ENCODE data around the gene SEC61A1. TPM values are rescaled to one million over a fixed set of nuclear protein-coding genes. Genes with fewer than 3 reads are reported as not detected.
A peak's percentile ranks its signal among the peaks of the same experiment; 100 is the strongest.

SEC61A1 gene
- total and polyA plus RNA-seq, 4 experiments from 2014 or later = 156 to 212 (median 192) TPM

- H3K36me3 ChIP-seq (ENCODE audit: insufficient read depth, low read length) = peaks cover 7% of the 10 kb centered on the region
- Mint-ChIP-seq H3K9me3 (no peaks in the 10 kb centered on the region), H3K36me3 (peaks cover 34 to 41% of the 10 kb centered on the region in 2 donors), H3K27me3 (no peaks in the 10 kb centered on the region), H3K27ac (peak overlapping the region in 3 of 7 donors; percentile 52 to 81 (median 72)), H3K4me3 (peak overlapping the region; percentile 57 to 82 (median 75)), H3K4me1 (peaks cover 2 to 27% (median 6%) of the 10 kb centered on the region in 4 donors)
- H3K4me1 ChIP-seq (ENCODE audit: insufficient read depth, low read length) = peaks cover 20% of the 10 kb centered on the region
- H3K27me3 ChIP-seq (ENCODE audit: insufficient read depth, low read length) = no peaks in the 10 kb centered on the region
- peak overlapping the region in 1 of 2 donors; percentile 39 for H3K4me3 ChIP-seq (ENCODE audit: low read length in 2 of 2)
- no peaks in the 10 kb centered on the region for H3K9me3 ChIP-seq (ENCODE audit: control insufficient read depth in 1 of 2, low read length in 2 of 2)
- peak; percentile 26 to 58 (median 33) for DNase-seq
- CTCF ChIA-PET (ENCODE audit: partially characterized antibody) = interaction anchor here (0.9 to 3.1 kb wide), 4 partner anchors 9 to 57 kb away, joined by 3 to 15 read pairs (median 8); no protein-coding TSS in a partner anchor
- no peak overlapping the region for H3K27ac ChIP-seq (ENCODE audit: low read depth, low read length)
- intact Hi-C loops (cut with micrococcal nuclease) = loop anchor here (1.0 to 5.0 kb wide), 3 partner anchors 46 to 532 kb away; partner anchors contain the start of gene RUVBL1
- POLR2A ChIA-PET (ENCODE audit: partially characterized antibody) = interaction anchor here (1.6 kb wide), 1 partner anchor 25 kb away, joined by 8 read pairs; the partner anchor contains the start of gene SEC61A1
Observed at GRCh38 chr3:128076483-128077201, 24.4 kb downstream of the SEC61A1 start.

DNA sequence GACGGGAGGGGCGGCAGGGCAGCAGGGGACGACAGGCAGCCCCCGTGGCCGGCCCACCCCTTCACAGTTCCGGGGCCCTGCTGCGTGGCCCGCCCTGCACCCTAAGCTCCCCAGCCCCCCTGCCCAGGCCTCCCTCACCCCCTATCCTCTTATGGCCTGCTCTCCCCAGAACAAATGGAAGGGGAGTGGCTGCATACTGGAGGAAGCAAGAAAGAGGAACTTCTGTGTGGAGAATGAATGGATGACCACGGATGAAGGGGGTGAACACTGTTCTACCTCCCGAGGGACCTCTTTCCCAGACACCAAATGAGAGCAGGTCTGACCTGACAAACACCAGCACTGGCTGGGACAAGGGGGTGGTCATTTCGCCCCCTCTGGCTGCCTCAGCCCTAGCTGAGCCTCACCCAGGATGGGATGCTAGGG, 25.0 kb downstream of the SEC61A1 start:
- Mint-ChIP-seq H3K4me3 (peak overlapping the region in 5 of 8 donors; percentile 25 to 55 (median 40)), H3K36me3 (peaks cover 39 to 44% of the 10 kb centered on the region in 2 donors), H3K27me3 (no peaks in the 10 kb centered on the region), H3K27ac (peak overlapping the region in 2 of 7 donors; percentile 35 to 74), H3K9me3 (no peaks in the 10 kb centered on the region), H3K4me1 (peaks cover 2 to 27% (median 6%) of the 10 kb centered on the region in 4 donors)
- Histone ChIP-seq H3K27me3 (ENCODE audit: insufficient read depth, low read length) (no peaks in the 10 kb centered on the region), H3K27ac (ENCODE audit: low read depth, low read length) (no peak overlapping the region), H3K36me3 (ENCODE audit: insufficient read depth, low read length) (peaks cover 9% of the 10 kb centered on the region), H3K4me3 (ENCODE audit: low read length in 2 of 2) (no peak overlapping the region), H3K9me3 (ENCODE audit: control insufficient read depth in 1 of 2, low read length in 2 of 2) (no peaks in the 10 kb centered on the region), H3K4me1 (ENCODE audit: insufficient read depth, low read length) (peaks cover 20% of the 10 kb centered on the region)
- DNase-seq = no peak
- intact Hi-C loops (cut with micrococcal nuclease) = loop anchor here (5.0 kb wide), 1 partner anchor 45 kb away; the partner anchor contains the start of gene RUVBL1
- CTCF ChIA-PET (ENCODE audit: partially characterized antibody) = interaction anchor here (1.9 to 3.1 kb wide), 2 partner anchors 12 to 56 kb away, joined by 6 to 15 read pairs; no protein-coding TSS in a partner anchor
- POLR2A ChIA-PET (ENCODE audit: partially characterized antibody) = no interaction called here

DNA sequence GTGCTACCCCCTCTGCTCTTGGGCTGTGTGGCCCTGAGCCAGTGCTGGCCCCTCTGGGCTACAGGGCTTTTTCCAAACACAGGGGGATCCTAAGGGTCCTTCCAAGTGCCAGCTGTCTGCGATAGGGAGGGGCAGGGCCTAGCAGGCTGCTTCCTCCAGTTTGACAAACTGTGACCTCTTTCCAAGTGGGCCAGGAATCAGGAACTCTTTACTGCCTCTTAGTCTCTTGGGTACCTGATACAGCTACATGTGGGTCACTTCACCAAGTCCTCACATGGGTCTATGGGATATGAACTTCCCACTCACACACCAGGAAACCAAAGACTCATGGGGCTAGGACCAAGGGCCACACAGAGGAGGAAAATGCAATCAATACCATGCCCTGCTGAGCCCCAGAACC, 25.4 kb downstream of the SEC61A1 start:
- no peak for DNase-seq
- Histone ChIP-seq H3K4me3 (ENCODE audit: low read length in 2 of 2) (no peak overlapping the region), H3K9me3 (ENCODE audit: control insufficient read depth in 1 of 2, low read length in 2 of 2) (no peaks in the 10 kb centered on the region), H3K36me3 (ENCODE audit: insufficient read depth, low read length) (peaks cover 12% of the 10 kb centered on the region), H3K4me1 (ENCODE audit: insufficient read depth, low read length) (peaks cover 20% of the 10 kb centered on the region), H3K27ac (ENCODE audit: low read depth, low read length) (no peak overlapping the region), H3K27me3 (ENCODE audit: insufficient read depth, low read length) (no peaks in the 10 kb centered on the region)
- ChIA-PET CTCF (ENCODE audit: partially characterized antibody) (interaction anchor here (3.1 kb wide), 1 partner anchor 56 kb away, joined by 15 read pairs; no protein-coding TSS in a partner anchor), POLR2A (ENCODE audit: partially characterized antibody) (no interaction called here)
- Mint-ChIP-seq H3K9me3 (no peaks in the 10 kb centered on the region), H3K36me3 (peaks cover 44 to 48% of the 10 kb centered on the region in 2 donors), H3K27me3 (no peaks in the 10 kb centered on the region), H3K4me1 (peaks cover 2 to 27% (median 6%) of the 10 kb centered on the region in 4 donors), H3K27ac (peak overlapping the region in 4 of 7 donors; percentile 41 to 74 (median 60)), H3K4me3 (peak overlapping the region in 6 of 8 donors; percentile 25 to 55 (median 44))
- intact Hi-C loops (cut with micrococcal nuclease) = loop anchor here (5.0 kb wide), 1 partner anchor 45 kb away; the partner anchor contains the start of gene RUVBL1

- Mint-ChIP-seq H3K9me3 (no peaks in the 10 kb centered on the region), H3K36me3 (peaks cover 50 to 53% of the 10 kb centered on the region in 2 donors), H3K27ac (peak overlapping the region in 3 of 7 donors; percentile 35 to 74 (median 58)), H3K27me3 (no peaks in the 10 kb centered on the region), H3K4me3 (peak overlapping the region in 3 of 8 donors; percentile 18 to 46 (median 23)), H3K4me1 (peaks cover 2 to 27% (median 6%) of the 10 kb centered on the region in 4 donors)
- Histone ChIP-seq H3K36me3 (ENCODE audit: insufficient read depth, low read length) (peaks cover 16% of the 10 kb centered on the region), H3K4me1 (ENCODE audit: insufficient read depth, low read length) (peaks cover 20% of the 10 kb centered on the region), H3K4me3 (ENCODE audit: low read length in 2 of 2) (no peak overlapping the region), H3K27me3 (ENCODE audit: insufficient read depth, low read length) (no peaks in the 10 kb centered on the region), H3K27ac (ENCODE audit: low read depth, low read length) (no peak overlapping the region), H3K9me3 (ENCODE audit: control insufficient read depth in 1 of 2, low read length in 2 of 2) (no peaks in the 10 kb centered on the region)
- CTCF ChIA-PET (ENCODE audit: partially characterized antibody) = interaction anchor here (1.2 to 3.1 kb wide), 2 partner anchors 12 to 55 kb away, joined by 3 to 15 read pairs; no protein-coding TSS in a partner anchor
- DNase-seq = no peak
- POLR2A ChIA-PET (ENCODE audit: partially characterized antibody) = no interaction called here
- intact Hi-C loops (cut with micrococcal nuclease) = loop anchor here (5.0 kb wide), 1 partner anchor 44 kb away; the partner anchor contains the start of gene RUVBL1
Observed at GRCh38 chr3:128078322-128078721, 26.1 kb downstream of the SEC61A1 start.

DNA sequence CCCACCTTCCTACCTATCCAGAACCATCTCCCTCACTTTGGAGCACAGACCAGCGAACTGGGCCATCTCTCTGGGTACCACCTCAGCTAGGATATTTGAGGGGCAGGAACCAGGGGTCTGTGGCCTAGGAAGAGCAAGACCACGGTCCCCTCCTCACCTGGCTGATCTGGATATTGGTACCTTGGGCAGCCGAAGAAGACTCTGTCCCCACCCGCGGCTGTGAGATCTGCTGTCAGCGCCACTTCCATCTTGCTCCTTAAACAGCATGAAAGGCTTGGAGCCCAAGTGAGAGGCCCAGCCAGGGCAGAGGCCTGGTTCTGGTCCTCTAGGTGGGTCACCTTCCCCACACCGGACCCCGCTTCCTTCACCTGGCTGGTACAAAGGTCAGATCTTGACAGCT, 26.6 kb downstream of the SEC61A1 start:
- POLR2A ChIA-PET (ENCODE audit: partially characterized antibody) = no interaction called here
- intact Hi-C loops (cut with micrococcal nuclease) = loop anchor here (5.0 kb wide), 1 partner anchor 43 kb away; the partner anchor contains the start of gene RUVBL1
- no peaks in the 10 kb centered on the region for H3K27me3 Mint-ChIP-seq

DNA sequence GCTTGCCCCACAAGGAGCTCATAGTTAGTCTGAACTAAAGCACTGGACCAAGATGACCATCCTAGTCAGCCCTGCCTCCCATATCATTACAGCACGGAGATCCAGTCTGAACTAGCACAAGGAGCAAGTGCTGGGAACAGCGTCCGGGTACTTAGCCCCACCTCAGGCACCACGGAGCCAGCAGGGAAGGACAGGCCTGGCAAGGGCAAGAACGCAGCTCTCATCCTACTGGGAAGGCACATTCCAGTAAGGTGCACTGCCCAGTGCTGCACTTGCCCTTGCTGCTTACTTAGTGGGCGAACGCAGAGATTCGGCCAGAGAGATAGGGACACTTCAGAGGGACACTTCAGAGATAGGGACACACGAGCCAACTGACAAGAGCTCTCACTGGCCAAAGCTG, 27.6 kb downstream of the SEC61A1 start:
- Histone ChIP-seq H3K27me3 (ENCODE audit: insufficient read depth, low read length) (no peaks in the 10 kb centered on the region), H3K27ac (ENCODE audit: low read depth, low read length) (no peak overlapping the region), H3K4me1 (ENCODE audit: insufficient read depth, low read length) (peaks cover 20% of the 10 kb centered on the region), H3K4me3 (ENCODE audit: low read length in 2 of 2) (no peak overlapping the region), H3K36me3 (ENCODE audit: insufficient read depth, low read length) (peaks cover 24% of the 10 kb centered on the region), H3K9me3 (ENCODE audit: control insufficient read depth in 1 of 2, low read length in 2 of 2) (no peaks in the 10 kb centered on the region)
- no peak for DNase-seq
- Mint-ChIP-seq H3K4me1 (peaks cover 2 to 26% (median 5%) of the 10 kb centered on the region in 4 donors), H3K36me3 (peaks cover 58 to 62% of the 10 kb centered on the region in 2 donors), H3K27ac (peak overlapping the region in 1 of 7 donors; percentile 17), H3K27me3 (no peaks in the 10 kb centered on the region), H3K4me3 (no peak overlapping the region), H3K9me3 (no peaks in the 10 kb centered on the region)
- ChIA-PET CTCF (ENCODE audit: partially characterized antibody) (interaction anchor here (1.0 to 1.8 kb wide), 2 partner anchors 19 to 54 kb away, joined by 3 to 10 read pairs; no protein-coding TSS in a partner anchor), POLR2A (ENCODE audit: partially characterized antibody) (no interaction called here)
- intact Hi-C loops (cut with micrococcal nuclease) = loop anchor here (5.0 kb wide), 1 partner anchor 42 kb away; the partner anchor contains the start of gene RUVBL1

More for the DNA sequence above, 26.6 kb downstream of the SEC61A1 start:
- CTCF ChIA-PET (ENCODE audit: partially characterized antibody) = interaction anchor here (1.2 to 1.8 kb wide), 2 partner anchors 13 to 55 kb away, joined by 3 to 10 read pairs; no protein-coding TSS in a partner anchor
- Mint-ChIP-seq H3K27ac (peak overlapping the region in 2 of 7 donors; percentile 17 to 37), H3K9me3 (no peaks in the 10 kb centered on the region), H3K4me1 (peaks cover 2 to 27% (median 6%) of the 10 kb centered on the region in 4 donors), H3K36me3 (peaks cover 50 to 53% of the 10 kb centered on the region in 2 donors), H3K4me3 (peak overlapping the region in 2 of 8 donors; percentile 38 to 46)
- Histone ChIP-seq H3K4me1 (ENCODE audit: insufficient read depth, low read length) (peaks cover 20% of the 10 kb centered on the region), H3K4me3 (ENCODE audit: low read length in 2 of 2) (no peak overlapping the region), H3K9me3 (ENCODE audit: control insufficient read depth in 1 of 2, low read length in 2 of 2) (no peaks in the 10 kb centered on the region), H3K36me3 (ENCODE audit: insufficient read depth, low read length) (peaks cover 16% of the 10 kb centered on the region), H3K27me3 (ENCODE audit: insufficient read depth, low read length) (no peaks in the 10 kb centered on the region), H3K27ac (ENCODE audit: low read depth, low read length) (no peak overlapping the region)
- no peak for DNase-seq
